NCI-H1048 (cell line): Measurements from ENCODE around the gene HELZ.

Experiments used
- DNase-seq: peaks from one replicate; lab custom pipeline; 2025; lab: John Stamatoyannopoulos, UW

HELZ gene

DNA sequence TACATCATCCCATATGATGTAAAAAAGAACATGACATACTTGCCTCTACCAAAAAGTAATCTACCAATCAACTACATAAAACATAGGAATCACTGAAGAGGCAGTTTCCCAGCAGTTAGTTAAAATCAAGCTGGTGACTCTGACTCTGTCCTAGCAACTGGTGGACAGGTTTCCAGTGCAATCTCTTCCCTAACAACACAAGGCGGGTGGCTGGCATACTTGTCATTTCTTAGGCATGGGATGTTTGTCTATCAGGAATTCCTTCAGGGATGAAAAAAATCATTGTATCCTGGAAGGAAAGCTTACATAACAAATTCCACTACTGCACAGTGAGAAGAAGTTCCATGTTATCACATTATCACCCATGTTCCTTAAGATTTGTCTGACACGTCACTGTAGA, 50.9 kb downstream of the HELZ start:
- no peak for DNase-seq

DNA sequence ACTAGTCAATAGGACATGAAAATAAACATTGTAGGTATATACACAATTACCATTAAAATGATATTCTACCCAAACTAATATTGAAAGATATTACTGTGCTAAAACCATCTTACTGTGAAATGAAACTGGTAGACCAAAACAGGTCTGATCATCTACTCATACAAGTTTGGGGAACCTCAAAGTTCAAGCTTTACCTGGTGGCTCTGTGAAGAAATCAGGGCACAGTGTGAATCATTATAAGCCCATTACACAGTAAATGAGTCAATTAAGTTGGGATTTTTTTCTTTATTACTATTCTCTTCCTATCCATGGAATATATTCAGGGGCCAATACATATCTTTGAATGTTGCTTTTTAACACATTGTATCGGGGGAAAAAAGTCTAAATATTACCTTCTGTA, 57.1 kb downstream of the HELZ start:
- DNase-seq = no peak

DNA sequence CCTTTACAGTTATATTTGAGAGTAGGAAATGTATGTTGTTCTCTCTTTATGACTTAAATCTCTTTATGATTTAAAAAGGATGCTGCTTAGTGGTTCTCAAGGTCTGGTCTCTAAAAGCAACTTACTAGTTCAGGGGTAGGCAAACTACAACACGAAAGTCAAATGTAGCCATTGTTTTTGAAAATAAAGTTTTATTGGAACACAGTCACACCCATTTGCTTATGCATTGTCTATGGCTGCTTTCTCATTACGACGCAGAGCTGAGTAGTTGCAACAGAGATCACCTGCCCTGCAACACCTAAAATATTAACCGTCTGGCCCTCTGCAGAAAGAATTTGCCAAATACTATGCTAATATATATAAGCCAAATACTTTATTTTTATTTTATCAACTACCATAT, 58.2 kb downstream of the HELZ start:
- DNase-seq = no peak

GRCh38 chr17:67183531-67183930, 61.5 kb downstream of the HELZ start:
- no peak for DNase-seq

DNA sequence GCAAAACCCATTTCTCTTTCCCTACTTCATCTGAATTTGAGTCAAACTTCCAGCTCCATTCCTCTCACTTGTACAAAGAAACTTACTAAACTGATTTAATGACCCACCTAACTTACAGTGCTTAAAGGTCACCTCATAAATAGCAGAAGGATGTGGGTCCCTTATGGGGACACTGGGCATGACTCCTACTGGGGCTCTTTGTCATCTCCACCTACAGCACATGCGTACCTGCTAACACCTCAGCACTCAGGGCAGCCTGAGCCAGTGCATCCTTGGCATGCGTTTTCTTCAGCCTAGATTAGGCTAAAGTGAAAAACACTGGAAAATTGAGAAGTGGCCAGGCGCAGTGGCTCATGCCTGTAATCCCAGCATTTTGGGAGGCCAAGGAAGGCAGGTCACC, 63.2 kb downstream of the HELZ start:
- DNase-seq = no peak

- no peak for DNase-seq
Measured at GRCh38 chr17:67180275-67180674, 64.7 kb downstream of the HELZ start.

- DNase-seq = no peak
Measured at GRCh38 chr17:67178555-67178954, 66.4 kb downstream of the HELZ start.

- DNase-seq = no peak
Measured at GRCh38 chr17:67177732-67178131, 67.3 kb downstream of the HELZ start.

GRCh38 chr17:67174190-67174589, 70.8 kb downstream of the HELZ start:
- DNase-seq = no peak

- DNase-seq = no peak
Measured at GRCh38 chr17:67171560-67171959, 73.4 kb downstream of the HELZ start.

GRCh38 chr17:67168496-67168895, 76.5 kb downstream of the HELZ start:
- no peak for DNase-seq

DNA sequence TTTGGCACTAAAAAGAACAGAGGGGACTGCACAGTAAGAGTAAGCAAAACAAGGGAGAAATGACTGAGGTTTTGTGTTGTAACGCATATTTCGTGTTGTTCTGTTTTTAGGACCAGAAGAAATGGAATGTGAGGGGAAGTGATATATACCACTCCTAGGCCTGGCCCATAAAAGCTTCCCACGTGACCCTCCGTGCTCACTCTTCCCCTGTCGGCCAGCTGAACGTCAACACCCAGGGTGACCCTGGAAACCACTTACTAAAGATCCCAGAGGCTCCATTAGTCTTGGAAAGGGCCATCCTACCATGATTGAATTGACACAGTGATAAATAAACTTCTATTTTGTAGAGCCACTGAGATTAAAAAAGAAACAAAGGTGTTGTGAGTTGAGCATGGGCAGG, 79.8 kb downstream of the HELZ start:
- DNase-seq = no peak

DNA sequence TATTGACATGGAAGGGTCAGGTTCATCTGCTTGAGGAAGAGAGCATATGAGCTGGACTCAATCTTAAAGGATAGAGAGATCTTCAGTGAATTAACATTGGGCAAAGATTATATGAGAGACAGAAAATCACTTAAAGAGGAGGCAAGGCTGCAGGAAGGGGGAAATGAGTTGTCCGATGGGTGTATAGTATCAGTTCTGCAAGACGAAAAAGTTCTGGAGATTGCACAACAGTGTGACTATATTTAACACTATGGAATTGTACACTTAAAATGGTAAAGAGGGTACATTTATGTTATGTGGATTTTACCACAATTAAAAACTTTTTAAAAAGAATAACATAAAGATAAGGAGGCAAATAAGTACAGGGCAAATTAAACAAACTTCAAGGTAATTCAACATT, 80.7 kb downstream of the HELZ start:
- no peak for DNase-seq

GRCh38 chr17:67162771-67163170, 82.2 kb downstream of the HELZ start:
- no peak for DNase-seq

- no peak for DNase-seq
Measured at GRCh38 chr17:67161573-67161972, 83.4 kb downstream of the HELZ start.

- no peak for DNase-seq
Measured at GRCh38 chr17:67160791-67161190, 84.2 kb downstream of the HELZ start.

- no peak for DNase-seq
Measured at GRCh38 chr17:67157732-67158639, 87.0 kb downstream of the HELZ start.

DNA sequence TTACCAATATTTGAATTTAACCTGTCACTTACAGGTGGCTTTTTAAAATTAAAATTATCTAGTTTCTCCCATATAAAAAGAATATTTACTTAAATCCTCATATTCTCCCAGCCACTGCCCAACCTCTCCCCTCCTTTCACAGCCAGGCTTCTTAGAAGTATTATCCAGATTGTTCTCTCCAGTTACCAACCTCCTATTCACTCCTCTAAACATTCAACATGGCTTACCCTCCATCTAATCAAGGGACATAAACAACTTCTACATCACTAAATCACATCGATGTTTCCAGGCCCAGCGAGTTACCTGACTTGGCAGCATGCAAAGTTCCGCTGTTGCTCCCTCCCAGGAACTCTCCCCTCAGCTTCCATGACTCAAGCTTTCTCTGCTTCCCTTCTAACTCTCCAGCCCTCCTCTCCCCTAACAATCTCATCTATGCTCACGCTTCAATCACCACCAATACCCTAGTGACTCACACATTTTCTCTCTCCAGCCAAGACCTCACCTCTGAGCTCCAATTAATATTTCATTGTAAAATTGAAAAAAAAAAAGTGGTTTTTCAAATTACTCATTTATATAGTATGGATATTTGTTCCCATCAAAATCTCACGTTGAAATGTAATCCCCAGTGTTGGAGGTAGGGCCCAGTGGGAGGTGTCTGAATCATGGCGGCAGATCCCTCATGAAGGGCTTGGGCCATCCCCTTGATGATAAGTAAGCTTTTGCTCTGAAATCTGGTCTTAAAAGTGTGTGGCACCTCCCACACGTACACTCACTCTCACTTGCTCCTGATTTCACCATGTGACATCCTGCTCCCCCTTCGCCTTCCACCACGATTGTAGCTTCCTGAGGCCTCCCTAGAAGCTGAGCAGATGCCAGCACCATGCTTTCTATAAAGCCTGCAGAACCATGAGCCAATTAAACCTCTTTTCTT, 88.5 kb downstream of the HELZ start:
- DNase-seq = no peak

DNA sequence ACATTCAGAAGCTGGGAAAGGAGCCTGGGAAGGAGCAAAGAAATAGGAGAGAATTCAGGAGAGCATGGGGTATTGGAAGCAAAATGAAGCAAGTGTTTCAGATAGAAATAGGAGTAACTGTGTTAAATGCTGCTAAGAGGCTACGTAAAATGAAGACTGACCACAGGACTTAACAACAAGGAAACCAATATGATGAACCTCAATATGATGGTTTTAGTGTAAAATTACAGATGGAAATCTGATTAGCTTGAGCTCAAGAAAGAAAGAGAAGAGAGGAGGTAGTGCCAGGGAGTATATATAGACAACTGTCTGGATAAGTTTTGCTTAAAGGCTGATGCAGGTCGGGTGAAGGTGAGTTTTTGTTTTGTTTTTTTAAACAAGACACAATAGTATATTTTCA, 92.2 kb downstream of the HELZ start:
- DNase-seq = no peak

GRCh38 chr17:67151717-67152116, 93.3 kb downstream of the HELZ start:
- no peak for DNase-seq

GRCh38 chr17:67150826-67151225, 94.2 kb downstream of the HELZ start:
- no peak for DNase-seq

GRCh38 chr17:67148352-67148751, 96.6 kb downstream of the HELZ start:
- no peak for DNase-seq

GRCh38 chr17:67145183-67145805, 99.7 kb downstream of the HELZ start:
- DNase-seq = no peak
